ENCODE data around the gene SPAG16. TPM values are rescaled to one million over a fixed set of nuclear protein-coding genes. Genes with fewer than 3 reads are reported as not detected.
A peak's percentile ranks its signal among the peaks of the same experiment; 100 is the strongest.

SPAG16 gene
- total and polyA plus RNA-seq, 2 donors, result 32.0 to 45.0 TPM

DNA sequence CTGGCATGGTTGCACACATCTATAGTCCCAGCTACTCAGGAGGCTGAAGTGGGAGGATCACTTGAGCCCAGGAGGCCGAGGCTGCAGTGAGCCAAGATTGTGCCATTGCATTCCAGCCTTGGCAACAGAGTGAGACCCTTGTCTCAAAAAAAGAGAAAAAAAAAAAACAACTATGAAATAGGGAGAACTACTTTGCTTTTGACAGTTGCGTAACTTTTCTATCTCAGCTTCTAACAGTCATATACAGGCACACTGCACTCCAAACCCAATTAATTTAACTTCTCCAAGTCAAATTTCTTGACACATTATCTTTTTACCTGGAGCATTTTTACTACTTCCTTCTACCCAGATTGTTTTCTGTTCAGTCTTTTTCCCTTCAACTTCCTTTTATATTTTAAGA, 1102.5 kb downstream of the SPAG16 start:
- no peaks in the 10 kb centered on the region for H3K9me3 ChIP-seq (ENCODE audit: control insufficient read depth in 2 of 2, insufficient read depth in 1 of 2, low read length in 1 of 2)
- no peaks in the 10 kb centered on the region for H3K4me1 ChIP-seq (ENCODE audit: control insufficient read depth in 2 of 2, insufficient read depth in 2 of 2, low read length in 2 of 2)
- no peaks in the 10 kb centered on the region for H3K27me3 ChIP-seq (ENCODE audit: control insufficient read depth in 2 of 2, insufficient read depth in 1 of 2, low read length in 1 of 2)
- no peak overlapping the region for H3K4me3 ChIP-seq (ENCODE audit: low read length in 2 of 2)
- 95% methylated on average over 2 of the region's 2 CpGs for WGBS
- DNase-seq (ENCODE audit: low read depth in 6 of 9, low spot score in 9 of 9), result no peak
- H3K27ac ChIP-seq (ENCODE audit: low read depth in 1 of 2, low read length in 1 of 2), result no peak overlapping the region
- no peaks in the 10 kb centered on the region for H3K36me3 ChIP-seq (ENCODE audit: control insufficient read depth in 2 of 2, insufficient read depth in 2 of 2, low read length in 1 of 2)

DNA sequence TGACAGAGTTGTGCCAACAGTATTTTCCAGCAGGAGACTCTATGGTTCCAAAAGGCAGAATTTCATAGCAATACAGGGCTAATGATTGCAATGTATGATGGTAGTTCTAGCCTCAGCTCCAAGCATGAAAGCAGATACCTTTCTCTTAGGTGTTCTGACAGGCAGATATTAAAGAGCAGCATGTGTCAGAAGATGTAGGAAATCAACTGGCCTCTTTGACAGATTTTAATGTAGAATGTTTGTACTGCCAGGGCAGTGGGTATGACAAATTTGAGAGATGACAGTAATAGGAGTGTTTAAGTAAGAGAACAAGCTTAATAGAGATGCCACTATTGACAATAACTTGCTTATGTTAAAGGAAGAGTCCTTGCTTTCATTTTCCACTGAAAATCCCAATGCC, 1105.1 kb downstream of the SPAG16 start:
- no peak overlapping the region for H3K4me3 ChIP-seq (ENCODE audit: low read length in 2 of 2)
- H3K9me3 ChIP-seq (ENCODE audit: control insufficient read depth in 2 of 2, insufficient read depth in 1 of 2, low read length in 1 of 2), result no peaks in the 10 kb centered on the region
- H3K27ac ChIP-seq (ENCODE audit: low read depth in 1 of 2, low read length in 1 of 2), result no peak overlapping the region
- DNase-seq (ENCODE audit: low read depth in 6 of 9, low spot score in 9 of 9), result no peak
- H3K4me1 ChIP-seq (ENCODE audit: control insufficient read depth in 2 of 2, insufficient read depth in 2 of 2, low read length in 2 of 2), result no peaks in the 10 kb centered on the region
- no peaks in the 10 kb centered on the region for H3K27me3 ChIP-seq (ENCODE audit: control insufficient read depth in 2 of 2, insufficient read depth in 1 of 2, low read length in 1 of 2)
- no peaks in the 10 kb centered on the region for H3K36me3 ChIP-seq (ENCODE audit: control insufficient read depth in 2 of 2, insufficient read depth in 2 of 2, low read length in 1 of 2)

DNA sequence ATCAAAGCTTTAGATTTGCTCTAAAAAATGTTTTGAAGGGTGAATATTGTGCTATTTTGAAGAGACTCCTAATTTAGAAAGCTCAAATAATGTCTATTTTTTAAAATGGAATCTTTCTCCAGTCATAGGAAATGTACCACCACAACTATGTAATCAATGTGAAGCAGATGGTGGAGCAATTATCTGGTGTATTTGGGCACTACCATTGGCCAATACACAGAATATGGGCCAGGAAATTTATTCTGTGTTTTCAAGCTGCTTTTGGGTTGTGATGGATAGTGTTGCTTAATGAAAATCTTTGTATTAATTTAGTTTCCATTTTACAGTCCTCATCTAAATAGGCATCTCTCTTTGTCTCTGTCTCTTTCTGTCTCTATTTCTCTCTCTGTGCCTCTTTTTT, 1109.5 kb downstream of the SPAG16 start:
- H3K9me3 ChIP-seq (ENCODE audit: control insufficient read depth in 2 of 2, insufficient read depth in 1 of 2, low read length in 1 of 2), result no peaks in the 10 kb centered on the region
- no peak overlapping the region for H3K27ac ChIP-seq (ENCODE audit: low read depth in 1 of 2, low read length in 1 of 2)
- H3K27me3 ChIP-seq (ENCODE audit: control insufficient read depth in 2 of 2, insufficient read depth in 1 of 2, low read length in 1 of 2), result no peaks in the 10 kb centered on the region
- H3K36me3 ChIP-seq (ENCODE audit: control insufficient read depth in 2 of 2, insufficient read depth in 2 of 2, low read length in 1 of 2), result no peaks in the 10 kb centered on the region
- no peak for DNase-seq (ENCODE audit: low read depth in 6 of 9, low spot score in 9 of 9)
- H3K4me1 ChIP-seq (ENCODE audit: control insufficient read depth in 2 of 2, insufficient read depth in 2 of 2, low read length in 2 of 2), result no peaks in the 10 kb centered on the region
- H3K4me3 ChIP-seq (ENCODE audit: low read length in 2 of 2), result no peak overlapping the region

DNA sequence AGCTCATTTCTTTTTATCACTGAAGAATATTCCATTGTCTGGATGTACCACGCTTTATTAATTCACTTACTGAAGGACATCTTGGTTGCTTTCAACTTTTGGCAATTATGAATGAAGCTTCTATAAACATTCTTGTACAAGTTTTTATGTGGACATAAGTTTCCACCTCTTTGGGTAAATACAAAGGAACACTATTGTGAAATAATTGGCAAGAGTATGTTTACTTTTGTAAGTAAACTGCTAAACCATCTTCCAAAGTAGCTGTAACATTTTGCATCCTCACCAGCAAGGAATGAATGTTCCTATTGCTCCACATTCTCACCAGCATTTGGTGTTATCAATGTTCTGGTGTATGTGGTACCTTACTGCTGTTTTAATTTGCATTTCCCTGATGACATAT, 1110.8 kb downstream of the SPAG16 start:
- H3K27me3 ChIP-seq (ENCODE audit: control insufficient read depth in 2 of 2, insufficient read depth in 1 of 2, low read length in 1 of 2), result no peaks in the 10 kb centered on the region
- WGBS, result 92% methylated on average over 1 of the region's 1 CpG
- no peaks in the 10 kb centered on the region for H3K4me1 ChIP-seq (ENCODE audit: control insufficient read depth in 2 of 2, insufficient read depth in 2 of 2, low read length in 2 of 2)
- H3K9me3 ChIP-seq (ENCODE audit: control insufficient read depth in 2 of 2, insufficient read depth in 1 of 2, low read length in 1 of 2), result no peaks in the 10 kb centered on the region
- no peak for DNase-seq (ENCODE audit: low read depth in 6 of 9, low spot score in 9 of 9)
- no peak overlapping the region for H3K27ac ChIP-seq (ENCODE audit: low read depth in 1 of 2, low read length in 1 of 2)
- no peak overlapping the region for H3K4me3 ChIP-seq (ENCODE audit: low read length in 2 of 2)
- no peaks in the 10 kb centered on the region for H3K36me3 ChIP-seq (ENCODE audit: control insufficient read depth in 2 of 2, insufficient read depth in 2 of 2, low read length in 1 of 2)

DNA sequence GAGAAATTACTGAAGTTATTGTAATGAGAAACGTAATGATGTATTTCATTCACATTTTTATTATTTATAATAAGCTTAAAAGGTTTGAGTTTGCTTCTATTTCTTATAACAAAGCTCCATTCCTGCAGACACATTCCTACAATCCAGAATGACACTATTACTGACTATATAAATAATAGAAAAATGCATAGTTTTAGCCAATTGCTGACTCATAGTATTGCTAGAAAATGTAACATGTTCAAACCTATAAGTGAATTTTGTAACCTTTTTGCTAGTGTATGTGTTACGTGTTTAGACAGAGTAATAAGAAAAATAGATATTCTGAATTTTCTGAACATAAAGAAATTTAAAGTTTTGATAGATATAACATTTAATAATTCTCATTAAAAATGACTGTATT, 1117.3 kb downstream of the SPAG16 start:
- H3K27ac ChIP-seq (ENCODE audit: low read depth in 1 of 2, low read length in 1 of 2), result no peak overlapping the region
- no peak overlapping the region for H3K4me3 ChIP-seq (ENCODE audit: low read length in 2 of 2)
- no peaks in the 10 kb centered on the region for H3K4me1 ChIP-seq (ENCODE audit: control insufficient read depth in 2 of 2, insufficient read depth in 2 of 2, low read length in 2 of 2)
- H3K36me3 ChIP-seq (ENCODE audit: control insufficient read depth in 2 of 2, insufficient read depth in 2 of 2, low read length in 1 of 2), result no peaks in the 10 kb centered on the region
- H3K9me3 ChIP-seq (ENCODE audit: control insufficient read depth in 2 of 2, insufficient read depth in 1 of 2, low read length in 1 of 2), result no peaks in the 10 kb centered on the region
- H3K27me3 ChIP-seq (ENCODE audit: control insufficient read depth in 2 of 2, insufficient read depth in 1 of 2, low read length in 1 of 2), result no peaks in the 10 kb centered on the region
- 84% methylated on average over 2 of the region's 2 CpGs for WGBS
- DNase-seq (ENCODE audit: low read depth in 6 of 9, low spot score in 9 of 9), result no peak

DNA sequence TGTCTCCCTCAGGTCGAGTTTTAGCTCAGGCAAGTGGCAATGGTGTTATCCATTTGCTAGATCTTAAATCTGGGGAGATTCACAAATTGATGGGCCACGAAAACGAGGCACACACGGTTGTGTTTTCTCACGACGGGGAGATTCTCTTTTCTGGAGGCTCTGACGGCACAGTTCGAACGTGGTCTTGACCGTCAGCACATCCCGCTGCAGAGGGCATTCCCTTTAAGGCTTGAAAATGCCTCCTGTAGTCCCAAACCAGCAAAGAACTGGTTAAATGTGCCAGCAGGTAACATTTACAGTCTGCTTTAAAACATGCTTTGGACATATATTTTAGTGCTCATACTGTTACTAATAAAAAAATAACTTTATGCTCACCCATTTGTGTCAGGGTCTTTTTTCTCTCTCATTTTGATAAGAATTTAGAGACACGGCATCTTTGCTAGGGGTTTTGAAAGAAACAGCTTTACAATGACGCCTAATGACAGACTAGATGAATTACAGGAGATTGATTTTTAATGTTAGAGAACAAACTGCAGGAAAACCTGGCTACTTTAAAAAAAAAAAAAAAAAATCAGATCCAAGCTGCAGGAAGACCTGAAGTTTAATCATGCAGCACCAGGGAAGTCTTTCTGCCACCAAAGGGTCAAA, 1126.0 kb downstream of the SPAG16 start:
- H3K27me3 ChIP-seq (ENCODE audit: control insufficient read depth in 2 of 2, insufficient read depth in 1 of 2, low read length in 1 of 2), result peaks cover 0 to 4% of the 10 kb centered on the region in 2 donors
- 56% methylated on average over 13 of the region's 13 CpGs for WGBS
- H3K4me3 ChIP-seq (ENCODE audit: low read length in 2 of 2), result no peak overlapping the region
- no peaks in the 10 kb centered on the region for H3K36me3 ChIP-seq (ENCODE audit: control insufficient read depth in 2 of 2, insufficient read depth in 2 of 2, low read length in 1 of 2)
- no peaks in the 10 kb centered on the region for H3K4me1 ChIP-seq (ENCODE audit: control insufficient read depth in 2 of 2, insufficient read depth in 2 of 2, low read length in 2 of 2)
- no peak overlapping the region for H3K27ac ChIP-seq (ENCODE audit: low read depth in 1 of 2, low read length in 1 of 2)
- H3K9me3 ChIP-seq (ENCODE audit: control insufficient read depth in 2 of 2, insufficient read depth in 1 of 2, low read length in 1 of 2), result no peaks in the 10 kb centered on the region
- DNase-seq (ENCODE audit: low read depth in 6 of 9, low spot score in 9 of 9), result no peak

DNA sequence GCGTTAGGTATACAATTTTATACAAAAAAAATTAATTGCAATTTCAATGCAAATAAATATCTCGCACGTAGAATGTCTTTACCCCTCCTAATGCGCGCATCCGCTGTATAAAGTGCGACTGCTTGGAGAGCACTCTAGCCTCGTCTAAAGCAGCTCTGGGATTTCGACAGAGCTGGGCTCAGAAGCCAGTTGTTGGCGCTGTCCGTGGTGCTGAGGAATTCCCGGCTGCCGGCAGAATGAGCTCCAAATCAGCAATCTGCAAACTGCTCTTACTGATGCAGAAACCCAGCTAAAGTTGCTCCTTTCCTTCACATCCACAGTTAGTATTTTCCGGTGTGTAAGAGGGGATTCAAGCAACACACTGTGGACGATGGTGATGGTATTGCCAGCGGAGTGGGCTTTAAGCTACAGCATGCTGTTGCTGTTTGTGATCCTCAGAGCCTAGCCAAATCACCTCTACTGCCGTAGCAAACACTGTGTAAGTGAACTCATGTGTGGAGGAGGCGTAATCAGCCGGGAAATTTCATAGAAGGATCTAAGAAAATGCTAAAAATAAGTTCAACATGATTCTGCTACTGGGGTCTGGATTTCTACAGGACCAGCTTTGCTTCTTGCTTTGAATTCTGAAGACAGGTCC, 1126.8 kb downstream of the SPAG16 start, which contains the start of gene VWC2L:
TSS of gene VWC2L (plus strand) at position 137 of the 637 bp plus-strand sequence. CDS start 3,140 bp downstream, outside the sequence.
- Histone ChIP-seq H3K9me3 (ENCODE audit: control insufficient read depth in 2 of 2, insufficient read depth in 1 of 2, low read length in 1 of 2) (no peaks in the 10 kb centered on the region), H3K27ac (ENCODE audit: low read depth in 1 of 2, low read length in 1 of 2) (no peak within 1 kb of the TSS), H3K36me3 (ENCODE audit: control insufficient read depth in 2 of 2, insufficient read depth in 2 of 2, low read length in 1 of 2) (no peaks in the 10 kb centered on the region), H3K4me1 (ENCODE audit: control insufficient read depth in 2 of 2, insufficient read depth in 2 of 2, low read length in 2 of 2) (no peaks in the 10 kb centered on the region), H3K27me3 (ENCODE audit: control insufficient read depth in 2 of 2, insufficient read depth in 1 of 2, low read length in 1 of 2) (peaks cover 0 to 4% of the 10 kb centered on the region in 2 donors), H3K4me3 (ENCODE audit: low read length in 2 of 2) (no peak within 1 kb of the TSS)
- peak in 8 of 9 donors; percentile 19 to 69 (median 40) for DNase-seq (ENCODE audit: low read depth in 6 of 9, low spot score in 9 of 9)
- 19% methylated on average over 19 of the region's 19 CpGs for WGBS

DNA sequence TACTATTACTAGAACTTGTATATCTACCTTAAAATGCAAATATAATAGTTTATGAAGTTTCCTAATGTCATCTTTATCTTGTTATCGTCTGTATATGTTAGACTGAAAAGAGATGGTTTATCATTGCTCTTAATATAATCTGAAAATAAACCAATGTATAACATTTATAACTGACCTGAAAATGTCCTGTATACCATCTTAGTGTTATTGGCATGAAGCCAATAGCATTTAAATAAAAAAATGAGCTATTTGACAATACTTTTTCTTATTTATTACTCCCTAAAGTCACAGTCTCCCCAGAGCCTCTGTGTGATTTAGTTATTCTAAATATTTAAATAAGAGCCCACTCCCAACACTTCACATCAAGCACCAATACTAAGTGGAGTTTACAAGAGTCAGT, 1128.4 kb downstream of the SPAG16 start:
- 85% methylated on average over 1 of the region's 1 CpG for WGBS
- H3K4me3 ChIP-seq (ENCODE audit: low read length in 2 of 2), result no peak overlapping the region
- H3K9me3 ChIP-seq (ENCODE audit: control insufficient read depth in 2 of 2, insufficient read depth in 1 of 2, low read length in 1 of 2), result no peaks in the 10 kb centered on the region
- H3K4me1 ChIP-seq (ENCODE audit: control insufficient read depth in 2 of 2, insufficient read depth in 2 of 2, low read length in 2 of 2), result no peaks in the 10 kb centered on the region
- H3K36me3 ChIP-seq (ENCODE audit: control insufficient read depth in 2 of 2, insufficient read depth in 2 of 2, low read length in 1 of 2), result no peaks in the 10 kb centered on the region
- H3K27ac ChIP-seq (ENCODE audit: low read depth in 1 of 2, low read length in 1 of 2), result no peak overlapping the region
- peaks cover 0 to 4% of the 10 kb centered on the region in 2 donors for H3K27me3 ChIP-seq (ENCODE audit: control insufficient read depth in 2 of 2, insufficient read depth in 1 of 2, low read length in 1 of 2)
- no peak for DNase-seq (ENCODE audit: low read depth in 6 of 9, low spot score in 9 of 9)

DNA sequence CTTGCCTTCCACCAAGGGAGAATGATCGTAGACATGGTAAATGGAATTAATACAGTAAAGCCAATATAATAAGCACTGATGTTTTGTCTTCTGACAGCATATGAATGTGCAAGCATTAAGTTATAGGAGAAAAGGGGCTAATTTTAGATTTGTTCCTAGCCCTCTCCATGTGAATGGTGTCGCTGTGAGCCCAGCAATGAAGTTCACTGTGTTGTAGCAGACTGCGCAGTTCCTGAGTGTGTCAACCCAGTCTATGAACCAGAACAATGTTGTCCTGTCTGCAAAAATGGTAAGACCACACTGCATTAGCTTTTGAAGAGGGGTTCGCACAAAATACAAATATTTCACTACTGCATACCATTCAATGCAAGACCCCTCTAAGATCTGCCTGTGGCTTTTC, 1152.2 kb downstream of the SPAG16 start:
- no peaks in the 10 kb centered on the region for H3K4me1 ChIP-seq (ENCODE audit: control insufficient read depth in 2 of 2, insufficient read depth in 2 of 2, low read length in 2 of 2)
- H3K9me3 ChIP-seq (ENCODE audit: control insufficient read depth in 2 of 2, insufficient read depth in 1 of 2, low read length in 1 of 2), result no peaks in the 10 kb centered on the region
- DNase-seq (ENCODE audit: low read depth in 6 of 9, low spot score in 9 of 9), result no peak
- H3K4me3 ChIP-seq (ENCODE audit: low read length in 2 of 2), result no peak overlapping the region
- no peak overlapping the region for H3K27ac ChIP-seq (ENCODE audit: low read depth in 1 of 2, low read length in 1 of 2)
- no peaks in the 10 kb centered on the region for H3K36me3 ChIP-seq (ENCODE audit: control insufficient read depth in 2 of 2, insufficient read depth in 2 of 2, low read length in 1 of 2)
- no peaks in the 10 kb centered on the region for H3K27me3 ChIP-seq (ENCODE audit: control insufficient read depth in 2 of 2, insufficient read depth in 1 of 2, low read length in 1 of 2)
- 98% methylated on average over 4 of the region's 4 CpGs for WGBS

All from thymus (tissue), 11 donors.